ENCODE results near the gene ETFB.
A peak's percentile ranks its signal among the peaks of the same experiment; 100 is the strongest.
"Not testable (repeated sequence)": the region's sequence is repeated elsewhere in the genome, so short reads cannot be mapped to it uniquely, and the experiment has no call there.

Gene ETFB

DNA sequence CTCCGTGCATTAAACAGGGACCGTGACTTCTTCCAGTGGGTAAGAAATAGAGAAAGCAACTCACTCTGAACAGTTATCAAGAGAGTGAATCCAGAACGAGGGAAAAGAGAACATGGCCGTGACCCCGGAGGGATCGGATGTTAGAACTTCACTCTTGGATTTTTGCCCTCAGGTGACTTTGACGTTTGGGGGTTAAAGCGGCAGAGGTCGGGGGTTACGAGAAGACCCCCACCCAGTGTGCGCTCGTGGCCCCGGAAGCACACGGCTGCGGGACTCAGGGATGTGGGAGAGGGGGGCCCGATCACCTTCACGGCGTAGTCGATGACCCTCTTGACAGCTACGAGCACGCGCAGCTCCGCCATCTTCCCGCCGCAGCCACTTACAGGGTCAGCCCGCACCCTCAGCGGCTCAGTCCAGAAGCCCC, at the start of gene ETFB:
Gene ETFB, minus strand, starts transcription at position 424 of the 424 bp plus-strand sequence. Its CDS starts 62 bp downstream, at position 362.
- peak within 1 kb of the TSS; percentile 85 for H3K27ac Mint-ChIP-seq
- peaks cover 55% of the 10 kb centered on the region for H3K4me1 Mint-ChIP-seq (ENCODE audit: low read depth)
- intact Hi-C loops (cut with micrococcal nuclease): no loop called here
- H3K4me3 Mint-ChIP-seq: peak within 1 kb of the TSS; percentile 77
- H3K36me3 Mint-ChIP-seq (ENCODE audit: low read depth): peaks cover 13% of the 10 kb centered on the region
- H3K27me3 Mint-ChIP-seq: no peaks in the 10 kb centered on the region
- H3K9me3 Mint-ChIP-seq: no peaks in the 10 kb centered on the region

DNA sequence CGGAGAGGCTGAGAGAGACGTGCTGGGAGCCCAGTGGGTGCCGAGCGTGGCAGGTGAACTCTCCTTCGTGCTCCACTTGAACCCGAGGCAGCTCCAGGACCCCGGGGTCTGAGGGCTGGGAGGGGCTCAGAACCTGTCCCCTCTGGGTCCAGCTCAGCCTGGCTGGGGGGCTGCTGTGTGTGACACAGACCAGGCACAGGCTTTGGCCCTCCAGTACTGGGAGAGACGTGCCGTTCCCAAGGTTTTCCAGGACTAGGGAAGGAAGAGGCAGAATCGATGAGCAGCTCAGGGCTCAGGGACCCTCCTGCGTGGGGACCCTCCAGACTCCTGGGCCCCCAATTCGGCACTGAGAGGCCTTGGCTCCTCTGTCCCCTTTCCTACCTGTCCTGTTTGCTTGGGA, 49.0 kb upstream of the ETFB start:
- H3K27ac Mint-ChIP-seq: peak overlapping the region; percentile 50
- H3K36me3 Mint-ChIP-seq (ENCODE audit: low read depth): peaks cover 43% of the 10 kb centered on the region
- H3K27me3 Mint-ChIP-seq: peaks cover 2% of the 10 kb centered on the region
- no peaks in the 10 kb centered on the region for H3K9me3 Mint-ChIP-seq
- intact Hi-C loops (cut with micrococcal nuclease): no loop called here
- H3K4me3 Mint-ChIP-seq: no peak overlapping the region
- H3K4me1 Mint-ChIP-seq (ENCODE audit: low read depth): peaks cover 55% of the 10 kb centered on the region

DNA sequence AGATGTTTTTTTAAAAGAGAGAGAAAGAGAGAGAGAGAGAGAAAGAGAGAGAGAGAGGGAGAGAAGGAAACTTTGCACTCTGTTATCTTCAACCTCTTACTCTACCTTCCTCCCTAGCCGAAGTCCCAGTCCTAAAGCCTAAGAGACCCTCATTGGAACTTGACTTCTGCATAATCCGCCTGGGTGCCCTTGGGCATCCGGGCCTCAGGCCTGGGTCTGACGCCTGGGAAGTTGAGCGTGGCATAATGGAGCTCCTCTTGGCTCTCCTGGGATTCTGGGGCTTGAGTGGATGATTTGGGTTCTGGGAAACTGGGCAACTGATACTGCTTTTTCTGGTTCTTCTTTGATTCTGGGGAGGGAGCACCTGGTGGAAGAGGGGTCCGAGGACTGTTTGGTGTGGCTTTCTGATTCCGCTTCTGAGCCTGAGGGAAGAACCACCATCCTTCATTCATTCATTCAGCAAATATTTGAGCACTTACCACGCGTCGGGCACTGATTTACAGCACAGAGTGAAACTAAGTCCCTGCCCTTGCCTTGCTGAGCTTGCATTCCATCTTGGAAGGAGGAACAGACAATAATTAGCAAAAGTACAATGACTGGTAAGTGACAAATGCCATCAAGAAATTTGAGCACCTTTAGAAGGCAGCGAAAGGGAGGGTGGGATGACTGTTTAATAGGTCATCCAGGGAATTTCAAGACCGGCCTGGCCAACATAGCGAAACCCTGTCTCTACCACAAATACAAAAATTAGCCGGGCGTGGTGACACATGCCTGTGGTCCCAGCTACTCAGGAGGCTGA, 45.0 kb upstream of the ETFB start:
- no peak overlapping the region for H3K4me3 Mint-ChIP-seq
- peaks cover 58% of the 10 kb centered on the region for H3K4me1 Mint-ChIP-seq (ENCODE audit: low read depth)
- no peaks in the 10 kb centered on the region for H3K9me3 Mint-ChIP-seq
- intact Hi-C loops (cut with micrococcal nuclease): no loop called here
- peaks cover 43% of the 10 kb centered on the region for H3K36me3 Mint-ChIP-seq (ENCODE audit: low read depth)
- H3K27me3 Mint-ChIP-seq: peaks cover 2% of the 10 kb centered on the region
- H3K27ac Mint-ChIP-seq: no peak overlapping the region

DNA sequence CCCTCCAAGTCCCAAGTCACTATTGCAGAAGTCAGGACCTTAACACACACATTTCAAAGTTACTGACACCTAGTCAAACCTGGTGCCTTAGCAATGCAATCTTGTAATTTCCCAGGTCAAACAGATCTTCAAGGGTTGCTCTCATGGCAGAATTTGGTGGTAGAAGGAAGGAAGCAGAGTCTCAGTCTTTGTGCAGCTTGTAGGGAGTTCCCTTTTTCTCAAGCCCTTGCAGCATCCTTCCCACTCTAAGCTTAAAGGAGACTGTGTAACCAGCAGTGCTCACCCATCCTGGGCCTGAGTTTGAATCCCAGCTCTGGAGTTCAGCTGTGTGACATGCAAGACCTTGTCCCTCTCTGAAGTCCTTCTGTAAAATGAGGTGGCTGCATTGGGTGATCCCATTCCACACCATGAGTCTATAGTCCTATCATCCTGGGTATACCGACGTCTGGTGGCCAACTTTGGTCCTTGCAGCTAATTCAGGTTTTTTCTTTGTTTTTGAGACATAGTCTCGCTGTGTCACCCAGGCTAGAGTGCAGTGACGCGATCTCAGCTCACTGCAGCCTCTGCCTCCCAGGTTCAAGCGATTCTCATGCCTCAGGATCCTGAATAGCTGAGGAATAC, 41.4 kb upstream of the ETFB start:
- peak overlapping the region; percentile 61 for H3K27ac Mint-ChIP-seq
- no peak overlapping the region for H3K4me3 Mint-ChIP-seq

DNA sequence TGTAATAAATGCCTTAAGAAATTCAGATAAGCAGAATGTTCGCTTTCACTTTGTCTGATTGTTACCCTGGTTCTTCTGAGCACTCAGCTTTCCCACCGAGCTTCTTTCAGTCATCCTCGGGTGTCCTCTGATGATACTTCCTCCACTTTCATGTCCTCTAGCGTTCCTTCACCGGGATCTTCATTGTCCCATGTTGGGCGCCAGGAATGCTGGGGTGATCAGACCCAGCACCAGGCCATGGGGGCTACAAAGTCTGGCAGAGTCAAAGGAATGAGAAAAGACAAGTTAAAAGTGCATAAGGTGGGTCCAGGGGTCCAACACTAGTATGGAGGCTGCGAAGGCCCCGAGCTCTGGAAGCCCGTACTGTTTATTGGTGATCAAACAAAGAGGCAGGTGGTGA, 35.9 kb upstream of the ETFB start:
- H3K27me3 Mint-ChIP-seq: no peaks in the 10 kb centered on the region
- H3K27ac Mint-ChIP-seq: no peak overlapping the region

More for the DNA sequence above, 41.4 kb upstream of the ETFB start:
- peaks cover 19% of the 10 kb centered on the region for H3K36me3 Mint-ChIP-seq (ENCODE audit: low read depth)
- intact Hi-C loops (cut with micrococcal nuclease): no loop called here
- peaks cover 52% of the 10 kb centered on the region for H3K4me1 Mint-ChIP-seq (ENCODE audit: low read depth)
- peaks cover 12% of the 10 kb centered on the region for H3K9me3 Mint-ChIP-seq
- peaks cover 2% of the 10 kb centered on the region for H3K27me3 Mint-ChIP-seq

DNA sequence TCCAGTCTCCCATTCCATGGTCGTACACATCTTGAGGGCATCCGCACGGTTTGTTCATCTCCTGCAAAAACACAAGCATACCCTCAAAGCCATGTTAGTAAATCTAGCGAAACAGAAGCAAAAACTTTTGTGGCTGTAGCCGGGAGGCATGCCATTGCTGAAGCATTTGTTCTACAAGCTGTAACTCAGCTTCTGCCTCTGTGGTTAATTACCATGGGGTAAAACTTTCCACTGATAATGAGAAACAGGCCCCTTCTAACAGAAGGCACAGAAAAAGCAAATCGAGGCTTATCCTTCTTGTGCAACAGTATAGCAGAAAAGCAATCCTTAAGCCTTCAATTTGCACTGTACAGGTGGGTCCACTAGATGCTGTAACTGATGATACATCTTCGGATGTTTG, 33.7 kb upstream of the ETFB start:
- H3K9me3 Mint-ChIP-seq: peaks cover 26% of the 10 kb centered on the region
- intact Hi-C loops (cut with micrococcal nuclease); H3K36me3 Mint-ChIP-seq (ENCODE audit: low read depth); H3K27ac Mint-ChIP-seq; H3K27me3 Mint-ChIP-seq; H3K4me1 Mint-ChIP-seq (ENCODE audit: low read depth); H3K4me3 Mint-ChIP-seq: not testable (repeated sequence)

More for the DNA sequence above, 35.9 kb upstream of the ETFB start:
- Mint-ChIP-seq H3K9me3 (peaks cover 26% of the 10 kb centered on the region), H3K4me1 (ENCODE audit: low read depth) (peaks cover 20% of the 10 kb centered on the region), H3K4me3 (no peak overlapping the region), H3K36me3 (ENCODE audit: low read depth) (peaks cover 7% of the 10 kb centered on the region)
- intact Hi-C loops (cut with micrococcal nuclease): no loop called here

DNA sequence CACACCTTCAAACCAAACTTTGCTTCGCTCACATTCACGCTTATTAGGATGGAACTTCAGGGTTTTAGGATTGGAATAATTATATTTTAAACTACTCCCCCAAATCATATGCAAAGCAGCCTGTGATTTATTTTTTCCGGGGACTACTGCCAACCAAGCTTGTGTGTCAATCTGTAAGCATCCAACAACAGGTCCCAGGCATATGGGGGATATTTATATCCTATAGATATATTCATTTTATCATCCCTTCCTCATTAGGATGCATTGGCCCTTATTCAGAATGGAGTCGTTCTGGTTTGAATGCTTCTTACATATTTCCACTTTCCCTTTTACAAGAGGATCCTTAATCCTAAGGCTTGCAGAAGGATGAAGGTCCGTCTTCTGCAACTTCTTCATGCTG, 33.0 kb upstream of the ETFB start:
- intact Hi-C loops (cut with micrococcal nuclease): no loop called here
- Mint-ChIP-seq H3K27me3 (no peaks in the 10 kb centered on the region), H3K27ac (no peak overlapping the region), H3K9me3 (peaks cover 26% of the 10 kb centered on the region), H3K4me1 (ENCODE audit: low read depth) (peaks cover 14% of the 10 kb centered on the region), H3K4me3 (no peak overlapping the region), H3K36me3 (ENCODE audit: low read depth) (peaks cover 7% of the 10 kb centered on the region)

DNA sequence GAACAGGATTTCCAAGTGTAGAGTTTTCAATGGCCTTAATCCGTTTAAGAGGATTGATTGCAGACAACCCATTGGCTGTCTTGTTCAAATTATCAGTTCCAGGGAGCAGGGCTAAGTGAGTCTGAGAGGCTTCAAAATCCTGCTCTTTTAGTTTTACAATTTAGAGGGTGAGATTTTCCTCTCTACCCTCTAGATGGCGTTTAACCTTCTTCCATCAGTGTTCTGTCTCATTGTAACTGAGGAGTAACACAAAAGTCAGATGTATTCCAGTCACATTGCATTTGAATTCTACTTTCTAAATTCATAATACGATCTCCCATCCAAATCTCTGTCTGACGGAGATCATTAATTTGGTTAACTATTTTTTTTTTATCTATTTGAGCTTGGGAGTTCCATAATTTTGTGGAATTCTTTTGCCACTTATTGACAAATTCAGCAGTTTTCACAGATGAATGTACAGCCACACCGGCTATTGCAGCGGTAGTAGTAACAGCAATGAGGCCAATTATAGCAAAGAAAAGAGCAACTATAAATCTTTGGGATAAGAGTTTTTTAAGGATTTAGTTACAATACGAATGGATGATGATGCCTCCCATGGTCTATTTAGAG, 32.0 kb upstream of the ETFB start:
- peaks cover 7% of the 10 kb centered on the region for H3K36me3 Mint-ChIP-seq (ENCODE audit: low read depth)
- no peak overlapping the region for H3K4me3 Mint-ChIP-seq
- no peak overlapping the region for H3K27ac Mint-ChIP-seq
- peaks cover 14% of the 10 kb centered on the region for H3K4me1 Mint-ChIP-seq (ENCODE audit: low read depth)
- no peaks in the 10 kb centered on the region for H3K27me3 Mint-ChIP-seq
- intact Hi-C loops (cut with micrococcal nuclease): no loop called here
- peaks cover 19% of the 10 kb centered on the region for H3K9me3 Mint-ChIP-seq

DNA sequence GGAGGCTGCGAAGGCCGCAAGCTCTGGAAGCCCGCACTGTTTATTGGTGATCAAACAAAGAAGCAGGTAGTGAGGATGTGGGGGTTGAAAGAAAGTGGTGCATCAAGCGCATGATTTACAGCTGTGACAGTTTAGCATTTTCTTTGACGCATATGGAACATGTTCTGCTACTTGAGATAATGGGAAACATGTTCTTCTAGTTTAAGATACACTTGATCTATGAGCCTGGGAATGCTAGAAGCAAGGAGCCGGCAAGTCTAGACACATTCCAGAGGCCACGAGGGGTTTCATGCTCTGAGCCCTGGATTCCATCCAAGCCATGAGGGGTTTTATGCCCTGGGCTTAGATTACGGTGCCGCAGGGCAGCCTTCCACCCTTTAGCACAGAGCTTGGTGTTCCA, 31.3 kb upstream of the ETFB start:
- Mint-ChIP-seq H3K9me3 (peaks cover 12% of the 10 kb centered on the region), H3K4me1 (ENCODE audit: low read depth) (peaks cover 14% of the 10 kb centered on the region)
- H3K4me3 Mint-ChIP-seq; H3K27ac Mint-ChIP-seq; H3K27me3 Mint-ChIP-seq; H3K36me3 Mint-ChIP-seq (ENCODE audit: low read depth); intact Hi-C loops (cut with micrococcal nuclease): not testable (repeated sequence)

DNA sequence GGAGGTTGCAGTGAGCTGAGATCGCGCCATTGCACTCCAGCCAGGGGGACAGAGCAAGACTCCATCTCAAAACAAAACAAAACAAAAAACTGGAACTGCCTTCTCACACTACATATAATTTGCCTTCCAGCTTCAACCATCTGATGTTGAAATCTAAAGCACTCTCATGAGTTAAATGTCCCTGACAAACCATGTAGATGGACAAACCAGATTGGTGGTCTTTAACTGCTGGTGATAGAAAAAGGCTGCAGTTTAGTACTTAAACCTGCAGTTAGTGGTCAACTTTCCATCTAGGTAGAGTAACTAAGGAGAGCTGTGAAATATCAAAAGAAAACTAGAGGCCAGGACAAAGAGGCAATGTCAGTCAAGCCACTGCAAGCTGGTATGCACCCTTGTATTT, 30.0 kb upstream of the ETFB start:
- Mint-ChIP-seq H3K27me3 (no peaks in the 10 kb centered on the region), H3K36me3 (ENCODE audit: low read depth) (no peaks in the 10 kb centered on the region), H3K27ac (peak overlapping the region; percentile 73), H3K4me1 (ENCODE audit: low read depth) (peaks cover 17% of the 10 kb centered on the region), H3K4me3 (no peak overlapping the region), H3K9me3 (no peaks in the 10 kb centered on the region)
- intact Hi-C loops (cut with micrococcal nuclease): no loop called here

DNA sequence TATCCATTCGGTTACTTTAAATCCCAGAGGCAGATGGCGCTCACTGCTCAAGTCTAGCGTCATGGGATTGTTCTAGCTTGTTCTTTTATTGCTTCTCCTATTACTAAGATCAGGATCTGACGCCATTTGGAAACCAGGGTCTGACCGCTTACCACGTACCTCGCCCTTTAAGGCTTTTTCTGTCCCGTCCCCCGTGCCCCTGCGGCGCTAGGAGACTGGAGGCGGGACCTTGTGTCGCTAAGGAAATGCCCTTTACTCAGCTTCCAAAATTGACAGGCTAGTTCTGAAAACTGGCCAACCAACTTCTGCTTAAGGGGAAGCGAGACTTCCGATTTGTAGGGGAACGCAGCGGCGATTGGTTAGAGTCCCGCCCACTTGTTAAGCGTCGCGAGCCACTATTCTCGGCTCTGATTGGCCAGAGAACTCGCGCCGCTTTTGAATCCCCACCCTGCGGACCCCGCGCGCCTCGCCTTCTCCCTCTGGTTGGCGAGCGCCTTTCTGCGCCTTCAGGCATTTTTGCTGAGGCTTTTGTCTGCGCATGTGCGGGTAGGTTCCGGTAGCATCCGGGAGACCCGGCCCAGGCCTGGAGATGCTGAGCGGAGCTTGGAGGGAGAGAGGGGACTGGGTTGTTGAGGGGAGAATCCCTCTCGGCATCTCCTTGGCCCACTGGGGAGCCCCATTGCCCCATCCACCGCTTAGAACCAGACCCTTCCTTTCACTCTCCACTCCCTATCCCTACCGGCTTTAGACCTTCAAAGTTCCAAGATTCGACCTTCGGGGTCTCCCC, 28.1 kb upstream of the ETFB start:
- Mint-ChIP-seq H3K27me3 (no peaks in the 10 kb centered on the region), H3K4me1 (ENCODE audit: low read depth) (peaks cover 24% of the 10 kb centered on the region), H3K9me3 (no peaks in the 10 kb centered on the region), H3K36me3 (ENCODE audit: low read depth) (no peaks in the 10 kb centered on the region), H3K27ac (peak overlapping the region; percentile 73), H3K4me3 (peak overlapping the region; percentile 67)
- intact Hi-C loops (cut with micrococcal nuclease): loop anchor here (1.0 to 2.0 kb wide), 3 partner anchors 27 to 55 kb away; no protein-coding TSS in a partner anchor

DNA sequence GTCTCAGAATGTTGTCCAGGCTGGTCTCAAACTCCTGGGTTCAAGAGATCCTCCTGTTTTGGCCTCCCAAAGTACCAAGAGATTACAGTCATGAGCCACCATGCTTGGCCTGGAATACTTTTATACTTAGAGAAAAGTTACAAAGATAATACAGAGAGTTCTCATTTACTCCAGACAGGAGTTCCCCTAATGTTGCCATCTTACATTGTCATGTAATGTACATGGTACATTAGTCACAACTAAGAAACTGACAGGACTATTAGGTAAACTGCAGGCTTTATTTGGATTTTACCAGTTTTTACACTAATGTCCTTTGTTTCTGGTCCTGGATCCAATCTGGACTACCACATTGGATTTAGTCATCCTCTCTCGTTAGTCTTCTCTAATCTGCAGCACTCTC, 26.5 kb upstream of the ETFB start:
- intact Hi-C loops (cut with micrococcal nuclease): no loop called here
- Mint-ChIP-seq H3K9me3 (no peaks in the 10 kb centered on the region), H3K4me1 (ENCODE audit: low read depth) (peaks cover 24% of the 10 kb centered on the region), H3K27me3 (no peaks in the 10 kb centered on the region), H3K4me3 (no peak overlapping the region), H3K27ac (no peak overlapping the region), H3K36me3 (ENCODE audit: low read depth) (no peaks in the 10 kb centered on the region)

DNA sequence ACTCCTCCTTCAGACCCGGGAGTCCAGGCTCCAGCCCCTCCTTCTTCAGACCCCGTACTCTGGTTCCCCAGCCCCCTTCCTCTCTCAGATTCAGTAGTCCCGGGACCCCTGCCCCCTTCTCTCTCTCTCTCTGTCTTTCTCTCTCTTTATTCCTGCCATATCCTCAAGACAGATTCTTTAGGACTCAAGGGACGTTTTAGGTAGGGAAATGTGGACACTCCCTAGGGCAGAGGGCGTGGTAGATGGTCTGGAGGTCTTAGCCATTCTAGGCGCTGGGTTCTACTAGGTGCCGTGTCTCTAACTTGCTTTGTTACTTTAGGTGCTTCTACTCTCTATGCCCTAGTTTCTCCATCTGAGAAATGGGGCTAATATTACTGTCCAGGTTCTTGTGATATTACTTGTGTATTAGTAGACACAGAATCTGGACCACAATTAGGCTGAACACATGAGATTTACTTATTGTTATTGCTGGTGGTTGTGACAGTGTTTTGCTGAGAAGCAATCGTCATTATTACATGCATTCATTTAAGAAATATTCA, 25.0 kb upstream of the ETFB start:
- Mint-ChIP-seq H3K9me3 (no peaks in the 10 kb centered on the region), H3K27ac (peak overlapping the region; percentile 79), H3K36me3 (ENCODE audit: low read depth) (no peaks in the 10 kb centered on the region), H3K4me1 (ENCODE audit: low read depth) (peaks cover 24% of the 10 kb centered on the region), H3K4me3 (peak overlapping the region; percentile 11), H3K27me3 (no peaks in the 10 kb centered on the region)
- intact Hi-C loops (cut with micrococcal nuclease): no loop called here
